Thoracic aorta (tissue), 2 donors: ENCODE measurements around the gene TRANK1. TPM values are rescaled to one million over a fixed set of nuclear protein-coding genes. Genes with fewer than 3 reads are reported as not detected.

ENCODE experiments used
- ATAC-seq: fragments of 150-250 bp; one replicate; pipeline ENCODE4 v1.8.0; 2017; ENCODE audit warnings: low read depth; ENCODE audit not compliant: insufficient number of reproducible peaks, low FRiP score
- DNase-seq: peaks from one replicate; pipeline ENCODE4 v3.0.0-alpha.2; 2020; ENCODE audit warnings: low spot score
- H3K27ac ChIP-seq, 2 donors: fragments of 200-600 bp; sonication (generic); 1 replicate in 1 of 2; 2 replicates in 1 of 2; pipeline ENCODE4 v1.5.1; 2016; ENCODE audit warnings: mild to moderate bottlenecking in 2 of 2, moderate library complexity in 2 of 2
- H3K27me3 ChIP-seq: fragments of 200-600 bp; sonication (generic); replicated peaks from 2 replicates; pipeline ENCODE4 v1.6.0; 2016; ENCODE audit warnings: mild to moderate bottlenecking; ENCODE audit not compliant: insufficient read depth
- H3K36me3 ChIP-seq: fragments of 200-600 bp; sonication (generic); one replicate; pipeline ENCODE4 v1.5.1; 2016
- H3K4me1 ChIP-seq, 2 donors: fragments of 200-600 bp; sonication (generic); 1 replicate in 1 of 2; 2 replicates in 1 of 2; pipeline versions ENCODE4 v1.5.1 to v1.6.0; 2016; ENCODE audit warnings: low read depth in 2 of 2, mild to moderate bottlenecking in 1 of 2; ENCODE audit not compliant: control insufficient read depth in 1 of 2
- H3K4me3 ChIP-seq: fragments of 200-600 bp; sonication (generic); 2 replicates; pipeline ENCODE4 v1.5.1; 2016; ENCODE audit warnings: mild to moderate bottlenecking
- H3K9me3 ChIP-seq: fragments of 200-600 bp; sonication (generic); 2 replicates; pipeline ENCODE4 v1.5.1; 2016
- CTCF ChIP-seq: fragments of 200-600 bp; sonication (generic); IDR thresholded peaks from one replicate; pipeline ENCODE4 v1.5.1; 2019; ENCODE audit warnings: antibody characterized with exemption
- total RNA-seq, 2 donors: library from RNA; depleted of rRNA; stranded (reverse); fragments of >200 nt; gene quantifications; one replicate each; pipeline versions ENCODE4 v1.1.0 to v1.2.3, GENCODE V29; 2016

Gene TRANK1
- total RNA-seq, 2 donors from 2014 or later, result 21.3 to 31.6 TPM

DNA sequence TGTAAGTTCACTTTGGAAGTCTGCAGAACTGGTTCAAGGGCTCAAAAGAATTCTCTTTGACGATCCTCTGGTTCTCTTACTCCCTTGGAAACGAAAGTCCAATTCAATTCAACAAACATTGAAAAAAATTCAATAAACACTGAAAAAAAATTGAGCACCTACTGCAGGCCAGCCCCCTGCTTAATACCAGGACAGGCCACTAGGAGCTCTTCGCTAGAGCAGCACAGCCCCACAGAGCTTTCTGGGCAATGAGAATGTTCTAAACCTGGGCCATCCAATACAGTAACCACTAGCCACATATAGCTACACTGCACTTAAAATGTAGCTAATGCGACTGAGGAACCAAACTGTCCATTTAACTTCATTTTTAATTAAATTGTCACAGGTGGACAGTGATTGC, 130.1 kb downstream of the TRANK1 start:
- TF ChIP-seq CTCF, result peak; percentile 11

GRCh38 chr3:36814066-36814717, 130.7 kb downstream of the TRANK1 start:
- DNase-seq (no peak), ATAC-seq (no peak)
- Histone ChIP-seq H3K4me3 (no peak overlapping the region), H3K27me3 (no peaks in the 10 kb centered on the region), H3K27ac (no peak overlapping the region), H3K36me3 (no peaks in the 10 kb centered on the region), H3K9me3 (no peaks in the 10 kb centered on the region), H3K4me1 (peaks cover 0 to 3% of the 10 kb centered on the region in 2 donors)
- TF ChIP-seq CTCF, result no peak

More for the DNA sequence above, 130.1 kb downstream of the TRANK1 start:
- no peaks in the 10 kb centered on the region for H3K9me3 ChIP-seq
- H3K36me3 ChIP-seq, result no peaks in the 10 kb centered on the region
- no peak for DNase-seq
- H3K4me3 ChIP-seq, result no peak overlapping the region
- ATAC-seq, result no peak
- H3K27ac ChIP-seq, result no peak overlapping the region
- peaks cover 0 to 3% of the 10 kb centered on the region in 2 donors for H3K4me1 ChIP-seq
- H3K27me3 ChIP-seq, result no peaks in the 10 kb centered on the region

- Histone ChIP-seq H3K27ac (no peak overlapping the region), H3K36me3 (no peaks in the 10 kb centered on the region), H3K9me3 (no peaks in the 10 kb centered on the region), H3K4me3 (no peak overlapping the region), H3K27me3 (no peaks in the 10 kb centered on the region), H3K4me1 (peaks cover 0 to 3% of the 10 kb centered on the region in 2 donors)
- DNase-seq (no peak), ATAC-seq (no peak)
- TF ChIP-seq CTCF, result no peak
Measured at GRCh38 chr3:36813305-36813704, 131.5 kb downstream of the TRANK1 start.

GRCh38 chr3:36812240-36812639, 132.6 kb downstream of the TRANK1 start:
- no peak for TF ChIP-seq CTCF
- ATAC-seq (no peak), DNase-seq (no peak)
- Histone ChIP-seq H3K36me3 (no peaks in the 10 kb centered on the region), H3K4me3 (no peak overlapping the region), H3K4me1 (peaks cover 0 to 3% of the 10 kb centered on the region in 2 donors), H3K27ac (no peak overlapping the region), H3K27me3 (no peaks in the 10 kb centered on the region), H3K9me3 (no peaks in the 10 kb centered on the region)

- ATAC-seq, result no peak
- Histone ChIP-seq H3K27ac (no peak overlapping the region), H3K36me3 (no peaks in the 10 kb centered on the region), H3K27me3 (no peaks in the 10 kb centered on the region), H3K4me1 (peaks cover 0 to 3% of the 10 kb centered on the region in 2 donors), H3K9me3 (peaks cover 2% of the 10 kb centered on the region), H3K4me3 (no peak overlapping the region)
- TF ChIP-seq CTCF, result no peak
- DNase-seq, result no peak
Measured at GRCh38 chr3:36811768-36812167, 133.1 kb downstream of the TRANK1 start.
